ENCODE results near the gene RHOBTB1.

GRCh38 chr10:60958892-60959601 lies 15.1 kb upstream of the RHOBTB1 start:
- no peak for TF ChIP-seq SRSF1 (IDR thresholded peaks at IDR 0.05; ENCODE audit: low read depth, low read length)
- TF ChIP-seq ETS1 (conservative IDR thresholded peaks at IDR 0.05; ENCODE audit: control insufficient read depth, low read depth, low read length): no peak
- TF ChIP-seq CTCF (IDR thresholded peaks at IDR 0.05 in 2 of 3, conservative IDR thresholded peaks at IDR 0.05 in 1 of 3; ENCODE audit: insufficient read depth in 2 of 3, low read depth in 1 of 3, low read length in 3 of 3): no peak
- no peak for TF ChIP-seq EP400 (IDR thresholded peaks at IDR 0.05)
- TF ChIP-seq, protein P1, sequence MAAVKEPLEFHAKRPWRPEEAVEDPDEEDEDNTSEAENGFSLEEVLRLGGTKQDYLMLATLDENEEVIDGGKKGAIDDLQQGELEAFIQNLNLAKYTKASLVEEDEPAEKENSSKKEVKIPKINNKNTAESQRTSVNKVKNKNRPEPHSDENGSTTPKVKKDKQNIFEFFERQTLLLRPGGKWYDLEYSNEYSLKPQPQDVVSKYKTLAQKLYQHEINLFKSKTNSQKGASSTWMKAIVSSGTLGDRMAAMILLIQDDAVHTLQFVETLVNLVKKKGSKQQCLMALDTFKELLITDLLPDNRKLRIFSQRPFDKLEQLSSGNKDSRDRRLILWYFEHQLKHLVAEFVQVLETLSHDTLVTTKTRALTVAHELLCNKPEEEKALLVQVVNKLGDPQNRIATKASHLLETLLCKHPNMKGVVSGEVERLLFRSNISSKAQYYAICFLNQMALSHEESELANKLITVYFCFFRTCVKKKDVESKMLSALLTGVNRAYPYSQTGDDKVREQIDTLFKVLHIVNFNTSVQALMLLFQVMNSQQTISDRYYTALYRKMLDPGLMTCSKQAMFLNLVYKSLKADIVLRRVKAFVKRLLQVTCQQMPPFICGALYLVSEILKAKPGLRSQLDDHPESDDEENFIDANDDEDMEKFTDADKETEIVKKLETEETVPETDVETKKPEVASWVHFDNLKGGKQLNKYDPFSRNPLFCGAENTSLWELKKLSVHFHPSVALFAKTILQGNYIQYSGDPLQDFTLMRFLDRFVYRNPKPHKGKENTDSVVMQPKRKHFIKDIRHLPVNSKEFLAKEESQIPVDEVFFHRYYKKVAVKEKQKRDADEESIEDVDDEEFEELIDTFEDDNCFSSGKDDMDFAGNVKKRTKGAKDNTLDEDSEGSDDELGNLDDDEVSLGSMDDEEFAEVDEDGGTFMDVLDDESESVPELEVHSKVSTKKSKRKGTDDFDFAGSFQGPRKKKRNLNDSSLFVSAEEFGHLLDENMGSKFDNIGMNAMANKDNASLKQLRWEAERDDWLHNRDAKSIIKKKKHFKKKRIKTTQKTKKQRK (IDR thresholded peaks at IDR 0.05; ENCODE audit: borderline replicate concordance, low read depth, low read length): no peak
- no peak for TF ChIP-seq LARP7 (IDR thresholded peaks at IDR 0.05)
- TF ChIP-seq ZNF217 (CRISPR knock-in tag; IDR thresholded peaks at IDR 0.05): no peak
- no peak for TF ChIP-seq TAF15 (IDR thresholded peaks at IDR 0.05; ENCODE audit: low read depth, low read length)
- TF ChIP-seq RAD21 (CRISPR knock-in tag; conservative IDR thresholded peaks at IDR 0.05 in 1 of 2, IDR thresholded peaks at IDR 0.05 in 1 of 2): no peak
- TF ChIP-seq PTBP1 (IDR thresholded peaks at IDR 0.05; ENCODE audit: low read depth, low read length): no peak

All from K562 (cell line).